Prostate gland (tissue), 2 donors: Measurements from ENCODE around the gene GPR61.

Experiments
- CTCF ChIP-seq, 4 experiments: fragments of 200-600 bp in 2 of 4; fragments of 450-650 bp in 2 of 4; sonication (generic) in 2 of 4; IDR thresholded peaks; 1 replicate in 3 of 4; 2 replicates in 1 of 4; pipeline ENCODE4 v1.5.1; 2016 to 2019; ENCODE audit warnings: antibody characterized with exemption in 4 of 4, mild to moderate bottlenecking in 2 of 4, moderate library complexity in 2 of 4
- POLR2A ChIP-seq: fragments of 450-650 bp; IDR thresholded peaks from one replicate; pipeline ENCODE4 v1.6.1; 2016; ENCODE audit warnings: antibody characterized with exemption, mild to moderate bottlenecking

- TF ChIP-seq CTCF (IDR thresholded peaks at IDR 0.05) = no peak
- TF ChIP-seq POLR2A = no peak
Observed at GRCh38 chr1:109565241-109565640, 25.6 kb downstream of the GPR61 start.
